OCI-LY3 (cell line): Measurements from ENCODE around the gene RRAS2.

Experiments
- CTCF ChIP-seq: fragments of 200-600, 300-600 bp; sonication (generic); IDR thresholded peaks from 2 replicates; pipeline ENCODE4 v1.5.1; 2014; ENCODE audit warnings: antibody characterized with exemption, low read length, low read depth
- EZH2phosphoT487 ChIP-seq: fragments of 200-600 bp; shearing (Covaris generic); IDR thresholded peaks from 2 replicates; pipeline ENCODE4 v1.6.1; 2018; ENCODE audit warnings: antibody characterized with exemption, mixed run types, low read depth

- TF ChIP-seq CTCF (no peak), EZH2phosphoT487 (no peak)
These were observed 46.1 kb downstream of the RRAS2 start for GRCh38 chr11:14312736-14313438.
